Neural cell (in vitro differentiated cells): Measurements from ENCODE around the gene MAN2A2.
"Not testable (repeated sequence)": the region's sequence is repeated elsewhere in the genome, so short reads cannot be mapped to it uniquely, and the experiment has no call there.

Source experiments
- CTCF ChIP-seq: fragments of 450-650 bp; IDR thresholded peaks from 2 replicates; pipeline ENCODE4 v1.5.1; 2014; ENCODE audit warnings: antibody characterized with exemption, mild to moderate bottlenecking, moderate library complexity; ENCODE audit not compliant: poor library complexity, severe bottlenecking
- EP300 ChIP-seq: fragments of 450-650 bp; conservative IDR thresholded peaks from 2 replicates; pipeline ENCODE4 v1.6.1; 2014; ENCODE audit warnings: antibody characterized with exemption, mild to moderate bottlenecking, moderate library complexity; ENCODE audit not compliant: poor library complexity, severe bottlenecking
- EZH2 ChIP-seq: fragments of 200-600, 300-800 bp; shearing (Covaris generic), sonication (generic); IDR thresholded peaks from 2 replicates; pipeline ENCODE4 v1.6.1; 2014; ENCODE audit warnings: antibody characterized with exemption, low read length, borderline replicate concordance, mild to moderate bottlenecking; ENCODE audit not compliant: insufficient read depth, poor library complexity, severe bottlenecking

GRCh38 chr15:90874986-90875385 is 28.1 kb upstream of the MAN2A2 start:
- not testable (repeated sequence) for TF ChIP-seq CTCF, EZH2, EP300
